Measurements from ENCODE around the gene CEP350. TPM values are rescaled to one million over a fixed set of nuclear protein-coding genes. Genes with fewer than 3 reads are reported as not detected.
A peak's percentile ranks its signal among the peaks of the same experiment; 100 is the strongest.

Gene CEP350
- total and polyA plus RNA-seq, 7 experiments from 2014 or later, result 39.1 to 90.1 (median 64.0) TPM

- no peak overlapping the region for H3K27ac ChIP-seq (ENCODE audit: low read depth, low read length)
- H3K36me3 Mint-ChIP-seq, result peaks cover 0 to 5% (median 0%) of the 10 kb centered on the region in 5 donors
- H3K4me1 Mint-ChIP-seq, result peaks cover 29 to 50% (median 42%) of the 10 kb centered on the region in 7 donors
- H3K27ac Mint-ChIP-seq, result peak overlapping the region in 7 of 9 donors; percentile 12 to 91 (median 81)
- H3K9me3 Mint-ChIP-seq, result peaks cover 0 to 2% (median 0%) of the 10 kb centered on the region in 11 donors
- ChIA-PET POLR2A (interaction anchor here (1.2 to 2.6 kb wide), 2 partner anchors 202 to 274 kb away, joined by 3 to 13 read pairs; partner anchors contain the start of genes CEP350 and TOR1AIP1), CTCF (no interaction called here)
- H3K27me3 Mint-ChIP-seq, result no peaks in the 10 kb centered on the region
- H3K9me3 ChIP-seq (ENCODE audit: control insufficient read depth in 2 of 3, low read length in 3 of 3), result no peaks in the 10 kb centered on the region
- intact Hi-C loops (cut with micrococcal nuclease), result loop anchor here (2.0 to 10.0 kb wide), 8 partner anchors 23 to 1869 kb away; partner anchors contain the start of genes AXDND1 (in 2 of the 2), FAM20B (in 1 of the 2), RALGPS2 (in 1 of the 2) and SOAT1 (in 1 of the 2)
- DNase-seq (no peak), ATAC-seq (no peak)
- peaks cover 7 to 20% of the 10 kb centered on the region in 2 donors for H3K4me1 ChIP-seq (ENCODE audit: control insufficient read depth in 2 of 2, insufficient read depth in 2 of 2, low read length in 2 of 2)
- H3K4me3 ChIP-seq (ENCODE audit: low read length), result no peak overlapping the region
- H3K27me3 ChIP-seq (ENCODE audit: control insufficient read depth in 2 of 2, insufficient read depth in 2 of 2, low read length in 2 of 2), result no peaks in the 10 kb centered on the region
- peaks cover 0 to 3% (median 0%) of the 10 kb centered on the region in 3 experiments for H3K36me3 ChIP-seq (ENCODE audit: control insufficient read depth in 2 of 3, insufficient read depth in 3 of 3, low read length in 3 of 3)
- H3K4me3 Mint-ChIP-seq, result peak overlapping the region; percentile 29 to 99 (median 84)
Observed at GRCh38 chr1:180156201-180156600, 201.6 kb downstream of the CEP350 start.

DNA sequence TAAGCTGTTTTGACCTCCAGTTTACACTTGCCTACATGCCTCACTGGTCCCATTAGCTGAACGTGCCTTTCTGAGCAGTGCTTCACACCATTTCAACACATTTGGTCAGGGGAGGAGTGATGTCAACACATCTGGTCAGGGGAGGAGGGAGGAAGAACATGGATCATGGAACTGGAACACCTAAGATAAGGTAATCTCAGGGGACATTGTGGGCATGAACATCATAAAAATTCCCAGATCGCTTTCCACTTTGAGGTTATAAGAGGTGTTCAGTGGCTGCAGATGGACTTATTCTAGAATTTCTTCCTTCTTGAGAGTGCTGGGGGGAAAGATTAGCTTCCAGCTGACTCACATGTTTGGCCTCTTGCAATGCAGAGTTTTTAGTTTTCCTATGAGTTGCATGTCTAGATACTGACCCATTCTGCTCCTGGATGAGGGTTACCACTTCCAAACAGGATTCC lies 202.1 kb downstream of the CEP350 start:
- H3K36me3 ChIP-seq (ENCODE audit: control insufficient read depth in 2 of 3, insufficient read depth in 3 of 3, low read length in 3 of 3), result peaks cover 0 to 3% (median 0%) of the 10 kb centered on the region in 3 experiments
- no peaks in the 10 kb centered on the region for H3K9me3 ChIP-seq (ENCODE audit: control insufficient read depth in 2 of 3, low read length in 3 of 3)
- H3K27me3 ChIP-seq (ENCODE audit: control insufficient read depth in 2 of 2, insufficient read depth in 2 of 2, low read length in 2 of 2), result no peaks in the 10 kb centered on the region
- Mint-ChIP-seq H3K4me1 (peaks cover 29 to 50% (median 42%) of the 10 kb centered on the region in 7 donors), H3K4me3 (peak overlapping the region in 7 of 10 donors; percentile 45 to 99 (median 86)), H3K36me3 (peaks cover 0 to 5% (median 0%) of the 10 kb centered on the region in 5 donors), H3K27me3 (no peaks in the 10 kb centered on the region), H3K27ac (peak overlapping the region in 8 of 9 donors; percentile 1 to 91 (median 54)), H3K9me3 (peaks cover 0 to 2% (median 0%) of the 10 kb centered on the region in 11 donors)
- intact Hi-C loops (cut with micrococcal nuclease), result loop anchor here (2.0 to 10.0 kb wide), 8 partner anchors 22 to 1868 kb away; partner anchors contain the start of genes AXDND1 (in 2 of the 2), FAM20B (in 1 of the 2), RALGPS2 (in 1 of the 2) and SOAT1 (in 1 of the 2)
- ChIA-PET CTCF (no interaction called here), POLR2A (no interaction called here)
- peaks cover 7 to 20% of the 10 kb centered on the region in 2 donors for H3K4me1 ChIP-seq (ENCODE audit: control insufficient read depth in 2 of 2, insufficient read depth in 2 of 2, low read length in 2 of 2)
- no peak overlapping the region for H3K4me3 ChIP-seq (ENCODE audit: low read length)
- no peak for ATAC-seq
- H3K27ac ChIP-seq (ENCODE audit: low read depth, low read length), result no peak overlapping the region
- DNase-seq, result no peak

DNA sequence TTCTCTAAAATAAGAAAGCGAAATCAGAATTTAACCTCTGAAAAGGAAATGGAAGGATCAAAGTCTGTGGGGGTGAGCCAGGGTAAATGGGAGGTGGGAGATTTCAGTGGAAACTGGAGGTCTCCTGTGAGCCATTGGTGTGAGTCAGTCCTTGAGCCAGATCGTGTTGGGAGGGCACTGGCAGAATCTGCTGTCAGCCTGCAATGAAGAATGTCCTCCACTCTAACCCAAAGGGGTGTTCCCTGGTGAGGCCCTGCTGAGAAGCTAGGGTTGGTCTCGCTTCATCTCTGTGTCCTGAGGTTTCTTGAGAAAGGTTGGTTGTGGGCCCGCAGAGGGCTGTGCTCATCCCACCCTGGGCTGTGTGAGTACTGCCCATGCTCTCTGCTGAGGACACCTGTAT lies 202.5 kb downstream of the CEP350 start:
- Histone ChIP-seq H3K27ac (ENCODE audit: low read depth, low read length) (no peak overlapping the region), H3K9me3 (ENCODE audit: control insufficient read depth in 2 of 3, low read length in 3 of 3) (no peaks in the 10 kb centered on the region), H3K4me3 (ENCODE audit: low read length) (no peak overlapping the region), H3K4me1 (ENCODE audit: control insufficient read depth in 2 of 2, insufficient read depth in 2 of 2, low read length in 2 of 2) (peaks cover 7 to 20% of the 10 kb centered on the region in 2 donors), H3K36me3 (ENCODE audit: control insufficient read depth in 2 of 3, insufficient read depth in 3 of 3, low read length in 3 of 3) (peaks cover 0 to 3% (median 0%) of the 10 kb centered on the region in 3 experiments), H3K27me3 (ENCODE audit: control insufficient read depth in 2 of 2, insufficient read depth in 2 of 2, low read length in 2 of 2) (no peaks in the 10 kb centered on the region)
- no peak for ATAC-seq
- Mint-ChIP-seq H3K36me3 (peaks cover 0 to 5% (median 0%) of the 10 kb centered on the region in 5 donors), H3K27ac (peak overlapping the region in 5 of 9 donors; percentile 1 to 62 (median 10)), H3K4me1 (peaks cover 29 to 50% (median 42%) of the 10 kb centered on the region in 7 donors), H3K9me3 (peaks cover 0 to 2% (median 0%) of the 10 kb centered on the region in 11 donors), H3K27me3 (no peaks in the 10 kb centered on the region), H3K4me3 (peak overlapping the region in 2 of 10 donors; percentile 86 to 93)
- intact Hi-C loops (cut with micrococcal nuclease), result loop anchor here (2.0 to 10.0 kb wide), 8 partner anchors 22 to 1868 kb away; partner anchors contain the start of genes AXDND1 (in 2 of the 2), FAM20B (in 1 of the 2), RALGPS2 (in 1 of the 2) and SOAT1 (in 1 of the 2)
- ChIA-PET CTCF (interaction anchor here (1.0 to 1.4 kb wide), 2 partner anchors 11 to 21 kb away, joined by 3 to 5 read pairs; no protein-coding TSS in a partner anchor), POLR2A (interaction anchor here (0.7 kb wide), 1 partner anchor 66 kb away, joined by 3 read pairs; no protein-coding TSS in a partner anchor)
- no peak for DNase-seq

DNA sequence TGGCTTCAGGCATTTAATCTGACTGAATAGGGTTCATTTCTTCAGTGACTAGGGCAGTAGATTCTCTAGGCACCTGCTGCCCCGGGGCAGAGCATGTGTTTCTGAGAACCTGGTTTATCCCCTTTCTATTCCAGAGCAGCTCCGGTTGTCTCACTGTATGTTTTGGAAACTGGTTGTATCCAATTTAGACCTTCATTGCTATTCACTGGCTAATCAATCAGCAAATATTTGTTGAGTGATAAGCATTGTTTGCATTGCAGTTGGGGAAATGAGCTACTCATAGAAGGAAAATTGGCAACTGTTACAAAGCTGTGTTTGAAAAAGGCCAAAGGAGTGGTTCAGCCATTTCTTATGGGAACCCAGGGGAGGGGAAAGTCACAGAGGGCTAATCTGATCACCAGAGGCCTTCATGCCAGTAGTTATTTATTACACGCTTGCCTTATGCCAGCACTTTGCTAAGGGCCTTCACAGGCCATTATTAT lies 203.0 kb downstream of the CEP350 start:
- DNase-seq (no peak), ATAC-seq (no peak)
- Histone ChIP-seq H3K4me1 (ENCODE audit: control insufficient read depth in 2 of 2, insufficient read depth in 2 of 2, low read length in 2 of 2) (peaks cover 7 to 20% of the 10 kb centered on the region in 2 donors), H3K4me3 (ENCODE audit: low read length) (no peak overlapping the region), H3K27ac (ENCODE audit: low read depth, low read length) (no peak overlapping the region), H3K9me3 (ENCODE audit: control insufficient read depth in 2 of 3, low read length in 3 of 3) (no peaks in the 10 kb centered on the region), H3K36me3 (ENCODE audit: control insufficient read depth in 2 of 3, insufficient read depth in 3 of 3, low read length in 3 of 3) (peaks cover 0 to 3% (median 0%) of the 10 kb centered on the region in 3 experiments), H3K27me3 (ENCODE audit: control insufficient read depth in 2 of 2, insufficient read depth in 2 of 2, low read length in 2 of 2) (no peaks in the 10 kb centered on the region)
- Mint-ChIP-seq H3K9me3 (peaks cover 0 to 2% (median 0%) of the 10 kb centered on the region in 11 donors), H3K27ac (peak overlapping the region in 2 of 9 donors; percentile 7 to 65), H3K36me3 (peaks cover 0 to 5% (median 0%) of the 10 kb centered on the region in 5 donors), H3K4me1 (peaks cover 29 to 50% (median 42%) of the 10 kb centered on the region in 7 donors), H3K4me3 (no peak overlapping the region), H3K27me3 (no peaks in the 10 kb centered on the region)
- CTCF ChIA-PET, result interaction anchor here (0.5 to 1.4 kb wide), 3 partner anchors 11 to 36 kb away, joined by 3 to 5 read pairs (median 5); no protein-coding TSS in a partner anchor
- POLR2A ChIA-PET, result interaction anchor here (0.7 kb wide), 1 partner anchor 66 kb away, joined by 3 read pairs; no protein-coding TSS in a partner anchor
- intact Hi-C loops (cut with micrococcal nuclease), result loop anchor here (2.0 to 10.0 kb wide), 8 partner anchors 21 to 1867 kb away; partner anchors contain the start of genes AXDND1 (in 2 of the 2), FAM20B (in 1 of the 2), RALGPS2 (in 1 of the 2) and SOAT1 (in 1 of the 2)

- Histone ChIP-seq H3K27ac (ENCODE audit: low read depth, low read length) (no peak overlapping the region), H3K27me3 (ENCODE audit: control insufficient read depth in 2 of 2, insufficient read depth in 2 of 2, low read length in 2 of 2) (no peaks in the 10 kb centered on the region), H3K9me3 (ENCODE audit: control insufficient read depth in 2 of 3, low read length in 3 of 3) (no peaks in the 10 kb centered on the region), H3K4me3 (ENCODE audit: low read length) (no peak overlapping the region), H3K36me3 (ENCODE audit: control insufficient read depth in 2 of 3, insufficient read depth in 3 of 3, low read length in 3 of 3) (peaks cover 0 to 3% (median 0%) of the 10 kb centered on the region in 3 experiments), H3K4me1 (ENCODE audit: control insufficient read depth in 2 of 2, insufficient read depth in 2 of 2, low read length in 2 of 2) (peaks cover 7 to 20% of the 10 kb centered on the region in 2 donors)
- Mint-ChIP-seq H3K4me3 (no peak overlapping the region), H3K36me3 (peaks cover 0 to 5% (median 0%) of the 10 kb centered on the region in 5 donors), H3K4me1 (peaks cover 33 to 50% (median 42%) of the 10 kb centered on the region in 7 donors), H3K27me3 (no peaks in the 10 kb centered on the region), H3K9me3 (peaks cover 0 to 2% (median 0%) of the 10 kb centered on the region in 11 donors), H3K27ac (peak overlapping the region in 2 of 9 donors; percentile 23 to 65)
- intact Hi-C loops (cut with micrococcal nuclease), result loop anchor here (5.0 to 10.0 kb wide), 6 partner anchors 346 to 1866 kb away; partner anchors contain the start of genes AXDND1 (in 2 of the 2), FAM20B (in 1 of the 2), RALGPS2 (in 1 of the 2) and SOAT1 (in 1 of the 2)
- CTCF ChIA-PET, result interaction anchor here (0.5 to 1.4 kb wide), 5 partner anchors 10 to 364 kb away, joined by 3 to 5 read pairs (median 3); no protein-coding TSS in a partner anchor
- no peak for DNase-seq
- POLR2A ChIA-PET, result no interaction called here
- ATAC-seq, result no peak
Observed at GRCh38 chr1:180158149-180159147, 203.8 kb downstream of the CEP350 start.

Data from naive thymus-derived CD4-positive, alpha-beta T cell (primary cell).